GM19452 (cell line): ENCODE results near the gene TDRD6.

ENCODE experiments used
- ATAC-seq: cut with Tn5 transposase; IDR thresholded peaks from one replicate; pipeline ENCODE4 v1.9.1; 2021; ENCODE audit not compliant: unreplicated experiment

The TDRD6 gene

GRCh38 chr6:46676604-46677313 is 10.9 kb upstream of the TDRD6 start:
- ATAC-seq = no peak

DNA sequence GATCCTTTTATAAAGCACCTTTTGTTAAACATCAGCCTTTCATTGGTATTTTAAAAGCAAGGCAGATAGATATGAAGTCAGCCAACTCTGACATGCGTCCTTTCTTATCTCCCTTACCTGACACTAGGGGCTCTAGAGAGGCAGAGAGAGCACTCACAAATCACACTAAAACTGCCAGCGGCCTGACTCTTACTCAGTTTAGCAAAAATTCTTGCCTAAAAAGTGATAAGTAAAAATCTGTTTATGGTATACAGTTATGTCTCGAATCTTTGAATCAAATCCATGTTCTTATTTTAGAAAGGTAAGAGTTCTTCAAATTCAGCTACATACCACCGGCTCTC is 10.4 kb upstream of the TDRD6 start:
- no peak for ATAC-seq

- ATAC-seq = no peak
Observed at GRCh38 chr6:46684771-46685170, 2.9 kb upstream of the TDRD6 start.

GRCh38 chr6:46688117-46688965 is 656 bp downstream of the TDRD6 start:
- ATAC-seq = no peak

- no peak for ATAC-seq
Observed at GRCh38 chr6:46688966-46689335, 1.3 kb downstream of the TDRD6 start.

DNA sequence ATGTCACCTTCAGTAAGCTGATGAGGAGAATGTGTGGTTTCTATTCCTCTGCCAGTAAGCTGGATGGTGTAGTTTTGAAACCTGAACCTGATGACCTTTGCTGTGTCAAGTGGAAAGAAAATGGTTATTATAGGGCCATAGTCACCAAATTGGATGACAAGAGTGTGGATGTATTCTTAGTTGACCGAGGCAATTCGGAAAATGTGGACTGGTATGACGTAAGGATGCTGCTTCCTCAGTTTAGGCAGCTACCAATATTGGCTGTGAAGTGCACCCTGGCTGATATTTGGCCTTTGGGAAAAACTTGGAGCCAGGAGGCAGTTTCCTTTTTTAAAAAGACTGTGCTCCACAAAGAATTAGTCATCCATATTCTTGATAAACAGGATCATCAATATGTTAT is 2.0 kb downstream of the TDRD6 start:
- no peak for ATAC-seq

DNA sequence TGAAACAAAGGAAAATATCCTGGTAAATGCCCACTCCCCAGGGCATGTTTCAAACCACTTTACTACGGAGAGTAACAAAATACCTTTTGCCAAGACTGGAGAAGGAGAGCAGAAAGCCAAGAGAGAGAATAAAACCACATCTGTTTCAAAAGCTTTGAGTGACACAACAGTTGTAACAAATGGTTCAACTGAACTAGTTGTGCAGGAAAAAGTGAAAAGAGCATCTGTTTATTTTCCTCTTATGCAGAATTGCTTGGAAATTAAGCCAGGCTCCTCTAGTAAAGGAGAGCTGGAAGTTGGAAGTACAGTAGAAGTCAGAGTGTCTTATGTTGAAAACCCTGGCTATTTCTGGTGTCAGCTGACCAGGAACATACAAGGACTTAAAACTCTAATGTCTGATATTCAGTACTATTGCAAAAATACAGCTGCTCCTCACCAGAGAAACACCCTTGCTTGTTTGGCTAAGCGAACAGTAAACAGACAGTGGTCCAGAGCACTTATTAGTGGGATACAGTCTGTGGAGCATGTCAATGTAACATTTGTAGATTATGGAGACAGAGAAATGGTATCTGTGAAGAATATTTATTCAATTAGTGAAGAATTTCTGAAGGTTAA is 2.6 kb downstream of the TDRD6 start:
- ATAC-seq = no peak

DNA sequence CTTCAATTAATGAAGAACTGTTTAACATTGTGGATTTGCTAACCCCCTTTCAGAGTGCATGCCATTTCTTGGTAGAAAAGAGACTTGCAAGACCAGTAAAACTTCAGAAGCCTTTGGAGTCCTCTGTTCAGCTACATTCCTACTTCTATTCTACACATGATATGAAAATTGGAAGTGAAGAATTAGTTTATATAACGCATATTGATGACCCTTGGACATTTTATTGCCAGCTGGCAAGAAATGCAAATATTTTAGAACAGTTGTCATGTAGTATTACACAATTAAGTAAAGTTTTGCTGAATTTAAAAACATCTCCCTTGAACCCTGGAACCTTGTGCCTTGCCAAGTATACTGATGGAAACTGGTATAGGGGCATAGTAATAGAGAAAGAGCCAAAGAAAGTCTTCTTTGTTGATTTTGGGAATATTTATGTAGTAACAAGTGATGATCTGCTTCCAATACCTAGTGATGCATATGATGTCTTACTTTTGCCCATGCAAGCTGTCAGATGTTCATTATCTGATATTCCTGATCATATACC is 3.3 kb downstream of the TDRD6 start:
- ATAC-seq = no peak

- no peak for ATAC-seq
Observed at GRCh38 chr6:46699970-46700369, 12.3 kb downstream of the TDRD6 start.

GRCh38 chr6:46704562-46704961 is 16.9 kb downstream of the TDRD6 start:
- no peak for ATAC-seq

DNA sequence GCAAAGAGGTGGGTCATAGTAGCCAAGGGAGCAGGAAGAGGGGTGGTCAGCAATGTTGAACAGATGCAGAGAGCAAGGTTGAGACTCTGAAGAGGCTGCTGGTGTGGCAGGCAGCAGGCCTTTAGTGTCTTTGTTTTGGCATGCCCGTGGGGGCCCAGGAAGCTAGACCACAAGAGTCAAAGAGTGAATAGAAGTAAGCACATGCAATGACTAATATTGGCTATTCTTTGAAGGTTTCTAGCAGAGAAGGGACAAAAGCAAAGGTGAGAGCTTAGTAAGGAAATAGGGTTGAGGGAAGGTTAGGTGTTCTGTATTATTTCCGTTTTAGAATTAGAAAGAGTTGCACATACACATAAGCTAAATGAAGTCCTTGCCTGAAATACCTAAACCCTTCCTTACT is 18.8 kb downstream of the TDRD6 start:
- no peak for ATAC-seq

DNA sequence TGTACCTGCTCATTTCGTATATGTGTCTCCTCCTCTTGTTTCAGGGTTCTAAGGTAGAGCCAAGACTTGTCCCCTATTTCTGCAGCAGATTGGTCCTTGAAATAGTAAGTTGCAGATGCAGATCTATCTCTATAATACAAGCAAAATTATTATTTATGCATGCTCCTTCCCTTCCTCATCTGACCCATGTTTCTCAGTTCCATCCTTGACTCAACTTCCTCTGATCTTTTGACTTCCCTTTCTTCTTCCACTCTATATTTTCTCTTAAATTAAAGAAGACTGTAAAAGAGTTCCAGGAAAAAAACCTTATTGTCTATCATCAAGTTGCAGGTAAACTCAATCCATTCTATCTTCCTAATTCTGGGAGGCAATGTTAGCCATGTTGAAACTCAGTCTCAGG is 23.8 kb downstream of the TDRD6 start:
- ATAC-seq = no peak

DNA sequence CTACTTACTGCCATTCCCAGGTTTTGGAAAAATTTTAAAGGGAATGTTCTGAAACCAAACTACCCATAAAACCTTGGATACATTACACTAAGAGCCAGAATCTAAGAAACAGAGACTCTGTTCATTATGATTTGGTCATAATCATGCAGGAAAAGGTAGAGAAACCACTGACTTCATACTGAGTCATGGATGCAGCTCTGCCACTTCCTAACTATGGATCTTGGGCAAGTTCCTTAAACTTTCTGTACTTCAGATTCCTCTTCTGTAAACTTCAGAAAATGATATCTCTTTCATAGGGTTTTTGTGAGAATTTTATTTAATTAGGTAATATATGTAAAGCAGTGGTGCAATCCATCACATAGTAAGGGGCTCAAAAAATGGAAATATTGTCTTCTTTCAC is 27.5 kb downstream of the TDRD6 start:
- ATAC-seq = no peak

GRCh38 chr6:46719099-46719498 is 31.4 kb downstream of the TDRD6 start:
- ATAC-seq = no peak

GRCh38 chr6:46720401-46720800 is 32.7 kb downstream of the TDRD6 start:
- ATAC-seq = no peak

DNA sequence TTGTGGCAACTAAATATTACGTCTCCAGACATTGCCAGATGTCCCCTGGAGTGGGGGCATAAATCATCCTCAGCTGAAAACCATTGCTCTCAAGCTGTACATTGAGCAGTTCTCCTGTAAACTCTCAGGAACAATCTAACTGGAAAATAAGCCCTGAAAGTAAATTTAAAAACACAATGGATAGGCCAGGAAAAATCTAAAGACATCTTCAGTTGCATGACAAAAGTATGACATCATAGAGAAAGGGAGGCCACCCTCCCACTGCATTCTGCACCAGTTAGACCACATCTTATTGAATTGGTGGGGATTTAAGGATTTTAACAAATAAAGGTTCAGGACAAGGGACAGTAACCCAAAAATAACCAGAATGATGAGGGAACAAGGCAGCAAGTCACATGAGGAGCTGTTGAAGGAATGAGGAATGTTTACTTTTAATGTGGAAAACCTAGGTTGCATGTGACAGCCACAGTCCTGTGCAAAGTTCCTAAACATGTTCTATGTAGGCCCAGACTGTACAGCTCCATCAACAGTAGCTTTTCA is 42.2 kb downstream of the TDRD6 start:
- no peak for ATAC-seq

DNA sequence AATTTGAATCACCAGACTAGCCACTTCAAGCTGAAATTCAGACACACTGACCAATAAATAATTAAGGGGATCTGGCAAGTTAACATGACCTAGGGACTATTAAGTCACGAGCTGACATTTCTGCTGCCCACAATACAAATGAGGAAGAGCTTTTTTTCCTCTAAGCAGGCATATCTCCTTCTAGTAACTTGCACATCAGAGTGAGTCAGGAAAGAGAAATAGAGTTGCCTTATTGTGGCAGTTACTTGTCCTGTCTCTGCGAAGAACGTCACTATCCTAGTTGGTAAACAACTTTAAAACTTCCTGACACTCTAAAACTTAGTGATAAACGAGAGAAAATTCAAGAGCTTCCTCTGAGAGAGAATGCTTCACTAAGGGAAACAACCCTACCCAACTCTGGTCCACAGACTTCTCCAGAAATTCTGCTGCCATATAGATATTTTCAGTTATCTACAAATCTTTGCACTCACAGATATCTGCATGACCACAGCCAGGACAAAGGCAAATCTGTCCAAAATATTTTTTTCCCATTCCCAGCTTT is 43.3 kb downstream of the TDRD6 start:
- no peak for ATAC-seq

- no peak for ATAC-seq
Observed at GRCh38 chr6:46733341-46733801, 45.7 kb downstream of the TDRD6 start.

DNA sequence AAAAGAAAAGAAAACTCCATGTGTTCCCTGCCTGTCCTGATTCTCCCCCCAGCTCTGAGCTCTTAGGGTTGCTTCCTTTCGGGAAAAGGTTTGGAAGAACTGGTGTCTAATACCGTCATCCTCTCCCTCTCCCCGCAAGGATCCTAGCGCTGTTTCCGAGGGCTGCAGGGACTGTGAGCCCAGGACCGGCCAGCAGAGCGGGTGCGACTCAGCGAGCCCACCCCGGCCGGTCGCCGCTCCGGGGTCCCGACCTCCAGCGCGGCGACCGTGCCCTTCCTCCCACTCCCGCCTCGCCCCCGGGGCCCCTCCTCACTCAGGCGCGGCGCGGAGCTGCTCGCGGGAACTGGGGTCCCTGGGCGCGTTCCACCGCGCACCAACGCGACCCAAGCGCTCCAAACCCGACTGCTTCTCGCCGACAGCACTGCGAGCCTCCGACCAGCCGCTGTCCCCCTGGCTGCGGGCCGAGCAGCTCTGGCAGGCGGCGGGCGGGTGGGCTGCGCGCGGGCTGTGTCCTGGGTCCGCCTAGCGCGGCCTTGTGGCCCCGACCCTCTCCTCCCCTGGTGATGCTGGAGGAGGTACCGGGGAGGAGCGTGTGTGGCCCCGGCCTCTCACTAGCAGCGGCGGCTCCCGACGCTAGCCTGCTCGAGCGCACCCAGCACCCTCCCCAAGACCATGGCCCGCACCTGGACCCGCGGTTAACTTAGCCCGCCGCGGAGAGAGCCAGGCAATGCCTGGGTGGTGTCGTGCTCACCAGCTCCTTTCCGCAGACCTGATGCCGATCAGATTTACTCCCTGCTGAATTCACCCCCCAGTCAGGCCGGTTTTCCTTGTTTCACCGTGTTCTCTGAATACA is 47.4 kb downstream of the TDRD6 start, which contains the start of gene PLA2G7:
Gene PLA2G7, minus strand, starts transcription at position 509 of the 853 bp plus-strand sequence. CDS start 12,484 bp downstream, outside the sequence.
- no peak for ATAC-seq

- ATAC-seq = no peak
Observed at GRCh38 chr6:46735720-46736031, 48.0 kb downstream of the TDRD6 start.
